NCI-H1694 treated with DMSO at 0.1 percent for 48 hours (cell line): ENCODE data around the gene CYB561D1.
"Not testable (repeated sequence)": the region's sequence is repeated elsewhere in the genome, so short reads cannot be mapped to it uniquely, and the experiment has no call there.

Experiments used
- DNase-seq: peaks from one replicate; lab custom pipeline; 2025; lab: John Stamatoyannopoulos, UW

CYB561D1 gene, protein sequence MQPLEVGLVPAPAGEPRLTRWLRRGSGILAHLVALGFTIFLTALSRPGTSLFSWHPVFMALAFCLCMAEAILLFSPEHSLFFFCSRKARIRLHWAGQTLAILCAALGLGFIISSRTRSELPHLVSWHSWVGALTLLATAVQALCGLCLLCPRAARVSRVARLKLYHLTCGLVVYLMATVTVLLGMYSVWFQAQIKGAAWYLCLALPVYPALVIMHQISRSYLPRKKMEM

DNA sequence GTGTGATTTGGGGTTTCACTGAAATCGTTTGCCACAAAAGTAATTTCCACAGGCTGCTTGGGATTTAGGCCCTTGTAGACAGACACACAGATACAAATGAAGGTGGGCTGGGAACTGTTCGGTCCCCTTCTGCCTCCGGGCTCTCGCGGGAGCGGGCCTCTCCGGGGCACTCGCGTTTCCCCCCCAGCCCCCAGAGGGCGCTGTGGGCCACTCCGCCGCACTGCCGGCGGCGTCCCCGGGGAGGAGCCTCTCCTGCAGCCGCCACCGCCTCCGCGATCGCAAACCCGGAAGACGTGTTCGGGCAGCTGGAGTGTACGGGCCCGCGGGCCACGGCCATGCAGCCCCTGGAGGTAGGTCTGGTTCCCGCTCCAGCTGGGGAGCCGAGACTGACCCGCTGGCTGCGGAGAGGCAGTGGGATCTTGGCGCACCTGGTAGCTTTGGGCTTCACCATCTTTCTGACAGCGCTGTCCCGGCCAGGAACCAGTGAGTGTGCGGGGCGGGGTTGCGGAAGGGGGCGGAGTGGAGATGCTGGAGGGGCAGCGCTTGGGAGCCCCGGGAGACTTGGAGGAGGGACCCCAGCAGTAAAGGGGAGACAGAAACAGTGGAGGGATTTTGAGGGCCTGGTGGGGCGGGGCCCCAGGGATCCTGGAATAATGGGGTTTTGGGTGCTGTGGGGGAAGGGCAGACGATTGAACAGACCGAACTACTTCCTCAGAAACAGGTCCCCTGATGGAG is at the start of gene CYB561D1:
TSS of gene CYB561D1 (plus strand) at position 290 of the 735 bp plus-strand sequence. CDS start at position 336, 46 bp downstream.
- DNase-seq = peak; percentile 84

DNA sequence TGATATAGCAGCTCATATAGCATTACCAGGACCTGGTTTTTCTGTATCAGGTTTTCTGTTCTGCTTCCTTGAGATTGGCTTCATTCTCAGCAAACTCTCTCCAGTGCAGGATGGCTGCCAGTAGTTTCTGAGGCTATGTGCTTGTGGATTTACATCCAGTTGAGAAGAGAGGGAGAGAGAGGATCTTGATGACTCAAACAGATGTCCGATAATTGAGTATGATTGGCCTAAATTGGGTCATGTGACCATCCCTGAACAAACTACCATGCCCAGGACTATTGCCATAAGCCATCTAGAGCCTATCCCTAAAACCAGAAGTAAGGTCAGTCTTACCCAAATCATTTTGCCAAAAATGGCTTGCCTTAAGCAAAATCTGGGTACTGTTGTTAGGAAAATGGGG is 49.5 kb upstream of the CYB561D1 start:
- no peak for DNase-seq

DNA sequence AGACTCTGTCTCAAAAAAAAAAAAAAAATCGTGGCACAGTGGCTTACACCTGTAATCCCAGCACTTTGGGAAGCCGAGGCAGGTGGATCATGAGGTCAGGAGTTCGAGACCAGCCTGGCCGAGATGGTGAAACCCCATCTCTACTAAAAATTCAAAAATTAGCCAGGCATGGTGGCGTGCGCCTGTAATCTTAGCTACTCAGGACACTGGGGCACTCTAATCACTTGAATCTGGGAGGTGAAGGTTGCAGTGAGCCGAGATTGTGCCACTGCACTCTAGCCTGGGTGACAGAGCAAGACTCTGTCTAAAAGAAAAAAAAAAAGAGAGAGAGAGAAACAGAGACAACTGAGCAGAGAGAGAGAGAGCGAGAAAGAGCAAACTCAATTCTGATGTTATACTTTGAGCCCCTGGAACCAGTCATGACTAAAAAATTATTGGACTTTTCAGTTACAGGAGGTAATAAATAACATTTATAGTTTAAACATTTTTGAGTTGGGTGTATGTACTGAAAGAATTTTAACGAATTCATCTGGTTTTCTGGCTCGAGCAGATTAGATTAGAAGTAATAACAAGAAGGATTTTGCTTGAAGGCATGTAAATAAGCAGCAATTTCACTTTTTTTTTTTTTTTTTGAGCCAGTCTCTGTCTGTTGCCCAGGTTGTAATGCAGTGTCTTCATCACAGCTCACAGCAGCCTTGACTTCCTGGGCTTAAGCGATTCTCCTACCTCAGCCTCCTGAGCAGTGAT is 47.8 kb upstream of the CYB561D1 start:
- DNase-seq = not testable (repeated sequence)

DNA sequence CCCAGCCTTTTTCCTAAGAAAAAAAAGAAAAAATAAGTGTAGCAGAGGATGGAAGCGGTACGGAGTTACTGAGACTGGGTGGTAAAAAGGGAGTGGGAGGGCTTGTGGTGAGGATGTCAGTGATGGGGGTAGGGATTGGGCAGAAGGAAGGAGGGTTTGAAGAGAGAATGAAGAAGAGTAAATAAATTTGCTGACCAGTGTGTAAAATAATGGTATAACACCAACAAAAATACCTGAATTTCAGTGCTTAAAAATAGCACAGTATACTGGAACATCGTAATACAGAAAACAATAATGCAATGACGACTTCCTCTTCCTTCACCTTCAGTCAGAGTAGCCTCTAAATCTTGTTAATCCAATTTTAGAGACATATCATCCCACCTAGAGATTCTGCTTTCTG is 46.4 kb upstream of the CYB561D1 start:
- no peak for DNase-seq

DNA sequence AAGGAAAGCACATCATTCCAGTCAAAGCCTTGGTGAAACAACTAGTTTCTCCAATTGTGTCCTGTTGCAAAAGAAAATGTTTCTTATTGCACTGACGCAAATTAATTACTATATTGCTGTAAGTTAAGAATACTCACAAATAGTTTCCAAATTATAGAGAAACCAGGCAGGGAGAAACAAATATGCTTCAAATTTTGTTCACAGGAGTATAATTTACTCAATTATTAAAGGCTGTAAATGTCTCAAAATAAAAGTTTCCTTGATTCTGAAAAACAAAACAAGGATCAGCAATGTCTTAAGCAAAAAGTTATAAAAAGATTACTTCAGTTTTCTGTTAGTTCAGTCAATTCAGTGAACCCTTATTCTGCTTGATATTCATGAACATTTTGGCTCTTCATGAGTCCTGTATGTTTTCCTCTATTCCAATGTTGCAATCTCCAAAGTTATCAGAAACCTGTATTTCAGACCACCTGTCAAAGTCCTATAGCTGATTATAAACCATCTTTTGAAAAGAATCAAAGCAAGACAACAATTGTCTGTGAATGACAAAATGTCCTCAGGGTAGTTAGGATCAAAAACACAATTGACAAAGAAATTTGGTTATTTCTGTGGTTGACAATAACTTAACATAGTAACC is 39.3 kb upstream of the CYB561D1 start:
- DNase-seq = no peak

DNA sequence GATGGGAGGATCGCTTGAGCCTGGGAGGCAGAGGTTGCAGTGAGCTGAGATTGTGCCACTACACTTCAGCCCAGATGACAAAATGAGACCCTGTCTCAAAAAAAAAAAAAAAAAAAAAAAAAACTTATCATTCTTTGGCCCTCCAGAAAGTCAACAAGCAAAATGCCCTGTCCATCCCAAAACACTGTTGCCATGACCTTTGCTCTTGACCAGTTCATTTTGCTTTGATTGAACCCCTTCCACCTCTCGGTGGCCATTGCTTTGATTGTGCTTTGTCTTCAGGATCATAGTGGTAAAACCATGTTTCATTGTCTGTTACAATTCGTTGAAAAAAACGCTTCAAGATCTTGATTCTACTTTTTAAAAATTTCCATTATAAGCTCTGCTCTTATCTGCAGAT is 36.1 kb upstream of the CYB561D1 start:
- DNase-seq = no peak

DNA sequence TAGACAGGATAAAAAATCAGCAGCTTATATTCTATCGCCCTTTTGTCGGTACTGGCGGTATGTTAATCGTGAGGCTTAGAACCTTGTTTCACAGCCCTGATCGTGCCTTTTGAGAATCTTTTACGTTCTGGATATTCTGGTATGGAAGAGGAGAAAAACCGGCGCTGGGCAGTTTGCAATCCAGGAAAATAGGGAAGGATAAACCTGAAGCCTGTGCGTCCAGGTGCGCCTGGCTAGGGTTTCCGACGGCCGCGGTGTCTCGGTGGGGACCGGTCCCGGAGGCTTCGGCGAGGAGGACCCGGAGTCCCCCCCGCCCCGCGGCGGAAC is 27.8 kb upstream of the CYB561D1 start:
- no peak for DNase-seq

DNA sequence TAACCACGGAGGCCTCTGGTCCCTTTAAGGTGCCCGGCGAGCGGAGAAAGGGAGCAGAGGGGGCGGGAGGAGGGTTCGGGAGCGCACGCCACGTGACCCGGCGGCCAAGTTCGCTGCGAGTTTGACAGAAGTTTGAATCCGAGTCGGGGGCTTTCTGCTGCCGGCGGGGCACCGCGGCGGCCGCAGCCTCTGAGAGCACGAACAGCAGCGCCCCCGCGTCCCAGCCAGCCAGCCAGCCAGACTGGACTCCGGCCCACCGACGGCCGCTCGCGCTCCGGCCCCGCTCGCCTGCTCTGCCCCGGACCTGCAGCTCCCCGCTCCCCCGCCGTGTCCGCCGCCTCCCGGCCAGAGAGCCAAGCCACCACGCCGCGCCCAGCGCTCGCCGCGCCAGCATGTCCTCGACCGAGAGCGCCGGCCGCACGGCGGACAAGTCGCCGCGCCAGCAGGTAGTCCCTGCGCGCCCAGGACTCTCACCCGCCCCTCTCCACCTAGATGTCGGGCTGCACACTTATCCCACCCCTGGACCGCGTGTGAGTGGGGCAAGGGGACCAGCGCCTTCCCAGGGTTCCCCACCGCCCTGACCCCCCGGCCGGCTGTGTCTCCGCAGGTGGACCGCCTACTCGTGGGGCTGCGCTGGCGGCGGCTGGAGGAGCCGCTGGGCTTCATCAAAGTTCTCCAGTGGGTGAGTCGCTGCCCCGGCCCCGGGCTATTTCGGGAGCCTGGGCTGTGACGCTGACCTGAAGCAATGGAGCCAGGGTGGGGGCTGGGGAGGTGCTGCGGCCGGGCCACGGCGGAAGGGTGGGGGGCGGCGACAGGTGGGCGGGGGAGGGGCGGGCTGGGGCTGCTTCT is 27.2 kb upstream of the CYB561D1 start, which contains the start of gene SYPL2:
TSS of gene SYPL2 (plus strand) at position 95 of the 849 bp plus-strand sequence. CDS start at position 393, 298 bp downstream.
- no peak for DNase-seq

DNA sequence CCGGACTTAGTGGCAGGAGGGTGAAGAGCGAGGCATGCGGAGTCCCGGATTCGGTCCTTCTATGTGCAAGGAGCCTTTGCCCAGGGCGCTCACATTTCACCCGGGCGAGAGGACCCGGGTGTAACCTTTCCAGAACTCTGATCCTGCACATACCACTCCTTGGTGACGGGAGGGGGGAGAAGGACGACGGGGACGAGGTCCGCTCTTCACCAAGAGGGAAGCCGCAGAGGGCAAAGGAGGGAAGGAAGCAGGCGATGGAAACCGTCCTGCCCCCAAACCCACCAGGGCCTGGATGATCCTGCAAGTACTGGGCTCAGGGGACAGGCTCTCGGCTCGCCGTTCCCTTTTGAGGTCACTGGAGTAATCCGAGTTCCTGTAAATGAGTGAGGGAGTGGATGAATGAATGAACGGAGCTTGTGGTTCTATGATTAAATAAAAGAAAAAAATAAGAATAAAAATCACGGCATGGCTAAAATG is 26.6 kb upstream of the CYB561D1 start:
- DNase-seq = no peak

DNA sequence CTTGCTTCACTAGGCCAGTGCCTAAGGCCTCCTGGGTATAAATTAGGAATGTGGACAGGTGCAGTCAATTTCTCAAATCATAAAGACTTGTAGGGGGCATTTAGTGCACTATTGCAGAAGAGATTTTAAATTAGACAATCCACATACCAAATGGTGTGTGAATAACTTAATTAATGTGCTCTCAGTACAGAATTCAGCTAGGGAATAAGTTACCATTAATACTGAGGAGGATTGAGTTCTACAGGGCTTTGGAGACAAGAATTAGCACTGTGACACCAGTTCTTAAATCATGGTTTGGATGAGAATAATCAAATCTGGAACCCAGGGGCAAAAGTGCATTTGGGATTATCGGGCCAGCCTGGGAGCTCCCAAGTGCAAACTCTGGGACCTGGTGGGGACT is 25.8 kb upstream of the CYB561D1 start:
- DNase-seq = no peak

DNA sequence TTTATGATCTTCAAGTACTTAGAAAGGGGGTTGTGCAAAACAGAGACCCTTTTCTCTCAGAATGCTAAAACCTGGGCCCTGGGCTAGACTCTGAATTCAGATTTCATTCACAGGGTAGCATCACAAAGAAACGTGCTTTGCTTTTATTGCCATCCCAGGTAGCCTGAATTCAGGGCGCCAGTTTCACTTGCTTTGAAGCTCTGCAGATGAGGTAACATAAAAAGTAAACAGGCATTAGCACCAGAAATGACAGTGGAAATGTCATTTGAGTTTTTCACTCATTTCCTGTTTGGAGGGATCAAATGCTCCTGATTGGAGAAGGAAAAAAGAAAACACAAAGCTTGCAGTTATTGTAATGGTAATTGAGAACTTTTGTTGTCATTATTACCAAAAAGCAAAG is 25.0 kb upstream of the CYB561D1 start:
- no peak for DNase-seq

DNA sequence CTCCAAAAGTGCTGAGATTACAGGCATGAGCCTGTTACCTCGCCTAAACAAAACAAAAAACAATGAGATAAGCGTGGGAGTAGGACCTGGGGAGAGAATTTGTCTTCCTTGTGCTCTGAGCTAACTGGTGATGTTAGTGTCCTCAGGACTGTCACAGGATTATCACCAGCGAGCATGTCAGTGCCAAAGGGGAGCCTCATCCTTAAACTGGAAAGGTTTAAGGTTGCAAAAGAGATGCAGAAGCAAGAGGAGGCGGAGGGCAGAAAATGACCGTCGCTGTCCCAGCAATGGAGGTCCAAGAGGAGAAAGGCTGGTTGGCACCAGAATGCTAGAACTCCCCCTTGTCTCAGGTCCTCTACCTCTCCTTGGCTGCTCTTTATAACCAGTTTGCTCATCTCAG is 23.6 kb upstream of the CYB561D1 start:
- no peak for DNase-seq

DNA sequence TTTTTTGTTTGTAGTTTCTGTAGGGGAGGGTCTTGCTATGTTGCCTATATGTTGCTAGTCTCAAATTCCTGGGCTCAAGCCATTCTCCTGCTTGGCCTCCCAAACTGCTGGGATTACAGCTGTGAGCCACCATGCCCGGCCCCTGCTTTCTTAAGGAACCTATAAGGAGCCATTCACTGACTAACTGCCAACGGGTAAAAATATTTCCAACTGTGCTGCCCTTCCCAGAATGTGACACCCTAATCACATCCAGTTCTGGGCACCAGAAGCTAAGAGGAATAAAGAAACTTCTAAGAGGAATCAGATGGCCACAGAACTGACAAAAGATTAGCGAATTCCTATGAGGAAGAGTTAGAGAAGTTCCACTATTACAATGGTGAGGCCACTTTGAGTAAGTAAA is 21.1 kb upstream of the CYB561D1 start:
- no peak for DNase-seq

DNA sequence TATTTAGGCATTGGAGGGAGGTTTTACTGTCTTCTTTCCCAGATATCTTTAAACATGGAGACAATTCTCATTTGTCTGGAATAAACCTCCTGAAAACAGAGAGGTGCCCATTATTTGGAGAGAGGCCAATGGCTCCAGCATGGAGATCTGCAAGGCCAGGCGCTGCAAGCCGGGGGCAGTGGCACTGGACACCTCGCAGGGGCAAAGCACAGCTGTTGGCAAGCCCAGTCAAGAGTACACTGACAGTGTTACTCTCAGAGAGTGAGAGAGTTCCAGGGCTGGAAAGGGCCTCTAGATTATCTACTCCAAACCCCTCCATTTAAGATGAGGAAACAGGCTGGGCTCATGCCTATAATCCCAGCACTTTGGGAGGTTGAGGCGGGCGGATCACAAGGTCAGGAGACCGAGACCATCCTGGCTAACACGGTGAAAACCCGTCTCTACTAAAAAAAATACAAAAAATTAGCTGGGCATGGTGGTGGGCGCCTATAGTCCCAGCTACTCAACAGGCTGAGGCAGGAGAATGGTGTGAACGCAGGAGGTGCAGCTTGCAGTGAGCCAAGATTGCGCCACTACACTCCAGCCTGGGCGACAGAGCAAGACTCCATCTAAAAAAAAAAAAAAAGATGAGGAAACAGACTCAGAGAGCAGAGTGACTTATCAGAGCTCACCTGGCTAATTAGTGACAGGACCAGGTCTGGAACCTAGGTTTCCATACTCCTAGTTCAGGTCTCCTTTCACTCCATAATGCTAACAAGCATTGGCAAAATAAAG is 20.4 kb upstream of the CYB561D1 start:
- DNase-seq = not testable (repeated sequence)

DNA sequence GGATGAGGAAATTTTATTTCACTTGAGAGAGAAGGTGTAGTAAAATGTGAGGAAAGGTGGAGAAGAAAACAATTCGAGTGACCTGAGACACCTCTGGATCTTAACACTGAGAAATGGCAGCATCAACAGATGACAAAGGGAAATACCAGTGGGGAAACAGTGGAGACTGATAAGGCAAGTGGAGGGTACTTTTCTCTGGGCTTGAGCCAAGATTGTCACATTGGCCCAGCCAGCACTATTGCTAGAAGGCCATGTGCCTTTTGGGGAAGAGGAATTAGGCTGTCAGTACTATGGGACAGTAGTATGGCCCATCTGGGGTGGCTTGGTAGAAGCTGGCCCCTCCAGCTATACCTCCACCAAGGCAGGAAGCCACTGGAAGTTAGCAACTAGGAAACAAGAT is 19.2 kb upstream of the CYB561D1 start:
- DNase-seq = no peak

DNA sequence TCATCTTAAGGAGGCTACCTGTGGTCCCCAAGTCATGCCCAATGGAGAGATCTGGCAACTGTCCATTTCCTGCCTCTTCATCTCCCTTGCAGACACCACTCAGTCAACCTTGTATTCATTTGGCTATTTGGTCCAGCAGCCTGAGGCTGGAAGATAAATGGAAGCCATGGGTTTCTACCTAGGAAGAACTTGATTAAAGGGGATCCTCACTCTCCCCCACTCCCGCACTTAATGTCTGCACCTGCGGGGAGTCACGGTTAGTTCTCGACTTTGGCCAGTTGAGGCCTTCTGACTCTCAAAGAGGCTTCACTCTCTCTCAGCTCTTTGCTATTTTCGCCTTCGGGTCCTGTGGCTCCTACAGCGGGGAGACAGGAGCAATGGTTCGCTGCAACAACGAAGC is 18.6 kb upstream of the CYB561D1 start:
- no peak for DNase-seq

DNA sequence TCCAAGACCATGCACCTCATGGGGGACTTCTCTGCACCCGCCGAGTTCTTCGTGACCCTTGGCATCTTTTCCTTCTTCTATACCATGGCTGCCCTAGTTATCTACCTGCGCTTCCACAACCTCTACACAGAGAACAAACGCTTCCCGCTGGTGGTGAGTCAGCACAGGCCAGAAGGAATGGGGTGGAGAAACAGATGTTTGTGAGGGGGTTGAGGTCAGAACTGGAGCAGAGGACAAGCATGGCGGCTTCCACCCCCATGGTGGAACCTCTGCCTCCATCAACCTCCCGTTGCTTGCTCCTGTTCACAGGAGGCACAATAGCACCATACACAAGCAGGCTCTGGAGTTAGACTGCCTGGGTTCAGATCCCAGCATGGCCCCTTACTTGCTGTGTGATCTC is 17.1 kb upstream of the CYB561D1 start:
- DNase-seq = no peak

DNA sequence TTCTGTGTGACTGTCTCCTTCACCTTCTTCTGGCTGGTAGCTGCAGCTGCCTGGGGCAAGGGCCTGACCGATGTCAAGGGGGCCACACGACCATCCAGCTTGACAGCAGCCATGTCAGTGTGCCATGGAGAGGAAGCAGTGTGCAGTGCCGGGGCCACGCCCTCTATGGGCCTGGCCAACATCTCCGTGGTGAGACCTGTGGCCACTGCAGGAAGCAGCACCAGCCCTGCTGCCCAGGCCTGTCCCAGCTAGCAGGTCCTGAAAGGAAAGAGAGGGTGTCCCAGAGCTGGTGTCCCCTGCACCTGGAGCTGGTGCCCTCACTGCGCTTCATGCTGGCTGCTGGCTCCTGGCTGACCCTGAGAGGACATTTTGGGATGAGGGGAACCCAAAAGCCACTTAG is 16.1 kb upstream of the CYB561D1 start:
- no peak for DNase-seq

DNA sequence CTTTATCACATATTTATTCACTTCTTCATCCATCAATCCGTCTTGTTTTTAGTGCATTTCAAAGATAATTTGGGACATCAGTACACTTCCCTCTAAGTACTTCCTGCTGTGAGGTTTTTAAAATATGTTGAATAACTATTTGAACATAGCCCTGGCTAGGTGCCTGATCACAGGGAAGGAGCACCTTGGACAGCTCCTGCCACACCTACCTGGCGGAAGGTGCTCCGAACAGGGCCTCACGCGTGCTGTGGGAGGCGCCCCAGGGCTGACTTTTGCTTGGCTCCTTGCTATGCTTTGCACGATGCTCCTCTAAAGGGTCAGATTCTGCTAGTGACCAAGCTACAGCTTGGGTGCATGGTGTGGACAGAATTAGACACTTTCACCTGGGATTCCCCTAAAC is 15.1 kb upstream of the CYB561D1 start:
- no peak for DNase-seq

DNA sequence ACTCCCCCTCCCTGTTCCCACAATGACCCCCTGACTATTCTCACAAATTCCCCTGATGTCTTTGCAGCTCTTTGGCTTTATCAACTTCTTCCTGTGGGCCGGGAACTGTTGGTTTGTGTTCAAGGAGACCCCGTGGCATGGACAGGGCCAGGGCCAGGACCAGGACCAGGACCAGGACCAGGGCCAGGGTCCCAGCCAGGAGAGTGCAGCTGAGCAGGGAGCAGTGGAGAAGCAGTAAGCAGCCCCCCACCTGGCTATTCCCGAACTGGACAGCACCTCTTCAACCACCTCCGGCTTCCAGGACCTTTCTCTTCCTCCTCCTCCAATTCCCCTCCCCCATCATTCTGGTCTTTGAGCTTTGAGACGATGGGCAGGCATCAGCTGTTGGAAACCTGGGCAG is 14.6 kb upstream of the CYB561D1 start:
- no peak for DNase-seq

DNA sequence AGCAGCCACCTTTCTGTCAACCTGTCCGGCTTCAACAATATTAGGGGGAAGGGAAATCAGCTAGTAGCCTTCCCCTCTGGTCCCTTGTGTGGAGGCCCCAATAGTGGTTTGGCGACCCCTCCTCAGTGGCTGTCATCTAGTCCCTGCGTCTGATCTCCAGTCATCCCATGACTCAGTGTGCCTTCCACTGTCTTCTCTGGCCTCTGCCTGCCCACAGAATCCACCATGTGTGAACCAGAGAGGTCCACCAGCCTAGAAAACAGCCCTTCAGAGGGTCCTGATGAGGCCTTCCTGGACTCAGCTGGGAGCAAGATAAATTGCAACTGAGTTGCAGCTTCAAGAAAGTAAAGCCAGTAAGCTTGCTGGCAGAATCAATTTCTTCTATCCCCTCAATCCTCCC is 14.0 kb upstream of the CYB561D1 start:
- no peak for DNase-seq
